Iris pigment epithelial cell (primary cell): ENCODE data around the gene ARHGEF28.
A peak's percentile ranks its signal among the peaks of the same experiment; 100 is the strongest.

ENCODE experiments used
- DNase-seq: peaks from one replicate; pipeline ENCODE4 v3.0.0-alpha.2; 2011; ENCODE audit warnings: low read depth

The ARHGEF28 gene

GRCh38 chr5:73816656-73817420, 190.8 kb downstream of the ARHGEF28 start:
- DNase-seq: peak; percentile 97

DNA sequence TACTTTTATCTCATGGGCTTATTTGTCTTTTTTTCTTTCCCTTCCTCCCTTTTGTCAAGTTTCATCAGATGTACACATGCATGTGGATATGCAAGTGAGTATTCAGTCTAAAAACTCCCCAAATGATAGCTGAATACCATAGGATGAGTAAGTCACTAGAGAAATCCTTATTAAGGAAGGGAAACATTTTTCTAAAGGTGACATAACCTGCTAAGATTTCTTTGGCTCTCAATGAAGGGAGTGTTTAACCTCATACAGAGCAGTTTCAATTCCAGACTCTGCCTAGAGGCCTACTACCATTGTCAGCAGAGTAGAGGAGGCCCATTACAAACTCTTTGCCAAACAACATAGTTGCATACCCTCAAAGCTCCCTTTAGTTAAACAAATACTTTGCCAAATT, 192.4 kb downstream of the ARHGEF28 start:
- peak; percentile 91 for DNase-seq

DNA sequence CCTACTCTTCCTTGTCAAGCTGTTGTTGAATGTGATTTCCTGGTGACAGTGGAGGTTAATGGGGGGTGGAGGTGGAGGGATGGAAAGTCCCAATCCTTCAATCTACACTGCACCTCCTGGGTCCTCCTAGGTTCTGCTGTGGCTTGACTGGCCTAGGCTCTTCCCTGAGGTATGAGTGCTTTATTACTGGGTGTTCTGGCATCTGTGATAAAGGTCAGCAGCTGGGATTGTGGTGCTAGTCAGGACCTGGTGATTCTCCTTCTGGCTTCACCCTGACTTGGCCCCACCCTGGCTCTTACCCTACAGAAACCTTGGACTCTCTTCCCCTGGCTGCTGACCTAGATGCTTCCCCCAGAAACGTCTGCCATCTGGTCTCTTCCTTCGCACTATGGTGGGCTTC, 194.3 kb downstream of the ARHGEF28 start:
- DNase-seq: peak; percentile 34

DNA sequence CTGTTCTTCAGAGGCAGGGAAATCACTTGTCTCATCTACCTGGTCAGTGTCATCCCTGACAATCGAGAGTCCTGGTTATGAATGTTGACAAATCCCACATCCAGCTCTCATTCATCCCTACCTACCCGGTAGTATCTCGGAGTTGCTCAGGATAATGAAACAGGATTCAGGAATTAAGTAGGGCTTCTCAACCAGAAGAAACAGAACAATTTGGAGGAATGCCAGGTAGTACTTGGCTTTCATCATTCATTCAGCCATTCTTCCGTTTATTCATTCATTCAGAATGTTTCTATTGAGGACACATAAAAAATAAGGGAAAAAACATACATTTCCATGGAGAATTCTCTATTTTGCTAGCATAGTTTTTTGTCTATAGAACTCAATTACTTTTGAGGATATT, 195.0 kb downstream of the ARHGEF28 start:
- peak; percentile 39 for DNase-seq

DNA sequence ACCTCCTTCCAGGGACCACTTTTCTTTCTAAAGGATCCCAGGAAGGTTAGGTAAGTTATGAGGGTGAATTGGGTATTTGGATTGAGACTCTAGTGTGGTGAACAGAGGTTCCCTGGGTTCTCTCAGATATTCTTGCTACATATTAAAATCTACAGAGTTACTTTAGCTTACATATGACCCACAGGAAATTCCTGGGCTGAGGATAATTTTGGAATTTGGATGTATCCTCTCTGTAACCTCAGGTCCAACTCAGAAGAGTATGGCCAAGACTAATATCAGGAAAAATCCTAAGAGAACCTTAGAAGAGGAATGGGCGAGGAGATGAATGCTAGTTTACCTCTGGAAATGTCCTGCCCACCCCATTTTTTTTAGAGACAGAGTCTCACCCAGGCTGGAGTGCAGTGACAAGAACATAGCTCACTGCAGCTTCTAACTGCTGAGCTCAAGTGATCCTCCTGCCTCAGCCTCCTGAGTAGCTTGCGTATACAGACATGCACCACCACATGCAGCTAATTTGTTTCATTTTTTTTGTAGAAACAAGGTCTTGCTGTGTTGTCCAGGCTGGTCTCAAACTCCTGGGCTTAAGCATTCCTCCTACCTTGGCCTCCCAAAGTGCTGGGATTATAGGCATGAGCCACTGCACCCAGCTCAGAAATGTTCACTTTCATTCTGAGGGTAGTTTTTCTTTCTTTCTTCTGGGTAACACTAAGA, 196.4 kb downstream of the ARHGEF28 start:
- DNase-seq: no peak

- DNase-seq: peak; percentile 66
Observed at GRCh38 chr5:73822989-73823339, 197.0 kb downstream of the ARHGEF28 start.

DNA sequence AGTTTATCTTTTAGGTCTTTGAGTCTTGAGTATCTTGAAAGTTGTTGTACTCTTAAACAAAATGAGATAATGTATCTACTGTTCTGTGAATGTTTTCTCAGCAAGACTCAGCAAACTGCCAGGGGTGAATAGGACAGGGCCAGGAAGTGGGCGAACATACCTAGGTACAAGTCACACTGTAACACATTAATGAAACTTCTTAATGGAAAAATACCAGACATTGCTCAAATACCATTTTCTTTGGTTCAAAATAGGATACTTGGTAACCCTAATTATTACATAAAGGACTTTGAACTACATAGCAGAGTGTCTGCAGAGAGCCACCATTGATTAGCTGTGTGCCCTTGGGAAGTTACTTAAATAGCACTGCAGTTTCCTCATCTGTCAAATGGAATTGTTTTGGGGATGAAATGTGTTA, 197.5 kb downstream of the ARHGEF28 start:
- DNase-seq: peak; percentile 91

DNA sequence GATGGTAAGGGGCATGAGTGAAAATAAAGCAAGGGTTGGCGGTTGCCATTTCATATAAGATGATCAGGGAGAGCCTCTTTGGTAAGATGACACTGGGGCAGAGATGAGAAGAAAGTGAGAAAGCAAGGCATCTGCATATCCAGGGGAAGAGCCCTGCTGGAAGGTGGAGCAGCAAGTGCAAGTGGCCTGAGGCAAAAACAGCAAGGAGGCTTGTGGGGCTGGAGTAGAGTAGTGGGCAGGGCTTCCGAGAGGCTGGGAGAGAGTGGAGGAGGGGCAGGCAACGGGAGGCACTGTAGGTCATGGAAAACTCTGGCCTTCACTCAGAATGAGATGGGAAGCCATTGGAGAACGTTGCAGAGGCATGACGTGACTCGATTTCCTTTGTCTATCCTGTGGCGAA, 199.2 kb downstream of the ARHGEF28 start:
- DNase-seq: no peak

DNA sequence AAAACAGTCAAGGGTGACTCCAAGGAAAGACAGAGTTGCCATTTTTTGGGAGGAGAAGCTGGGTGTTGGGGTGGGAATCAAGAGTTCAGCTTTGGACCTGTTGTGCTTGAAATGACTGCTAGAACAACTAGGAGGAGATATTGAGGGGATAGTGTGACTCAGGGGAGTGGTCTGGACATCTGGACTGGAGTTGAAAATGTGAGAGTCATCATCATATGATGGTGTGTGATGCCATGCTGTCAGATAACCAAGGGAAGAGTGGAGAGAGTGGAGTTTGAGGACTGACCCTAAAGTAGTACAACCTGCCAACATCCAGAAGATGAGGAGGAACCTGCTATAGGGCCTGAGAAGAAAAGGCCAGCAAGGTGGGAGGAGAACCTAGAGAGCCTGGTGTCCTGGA, 199.7 kb downstream of the ARHGEF28 start:
- DNase-seq: peak; percentile 54

GRCh38 chr5:73826301-73827105, 200.5 kb downstream of the ARHGEF28 start:
- DNase-seq: peak; percentile 98

- DNase-seq: peak; percentile 76
Observed at GRCh38 chr5:73827106-73827450, 201.1 kb downstream of the ARHGEF28 start.

DNA sequence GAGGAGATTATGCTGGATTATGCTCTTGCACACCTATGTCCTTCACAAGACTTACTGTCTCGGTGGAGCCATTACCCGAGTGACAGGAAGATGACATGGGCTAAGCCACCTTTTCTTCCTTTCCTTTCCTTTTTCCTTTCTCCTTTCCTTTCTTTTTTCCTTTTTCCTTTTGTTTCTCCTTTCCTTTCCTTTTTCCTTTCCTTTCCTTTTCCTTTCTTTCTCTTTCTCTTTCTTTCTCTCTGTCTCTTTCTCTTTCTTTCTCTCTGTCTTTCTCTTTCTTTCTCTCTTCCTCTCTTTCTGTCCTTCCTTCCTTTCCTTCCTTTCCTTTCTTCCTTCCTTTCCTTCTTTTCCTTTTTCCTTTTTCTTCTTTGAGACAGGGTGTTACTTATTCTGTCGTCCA, 202.5 kb downstream of the ARHGEF28 start:
- DNase-seq: no peak

DNA sequence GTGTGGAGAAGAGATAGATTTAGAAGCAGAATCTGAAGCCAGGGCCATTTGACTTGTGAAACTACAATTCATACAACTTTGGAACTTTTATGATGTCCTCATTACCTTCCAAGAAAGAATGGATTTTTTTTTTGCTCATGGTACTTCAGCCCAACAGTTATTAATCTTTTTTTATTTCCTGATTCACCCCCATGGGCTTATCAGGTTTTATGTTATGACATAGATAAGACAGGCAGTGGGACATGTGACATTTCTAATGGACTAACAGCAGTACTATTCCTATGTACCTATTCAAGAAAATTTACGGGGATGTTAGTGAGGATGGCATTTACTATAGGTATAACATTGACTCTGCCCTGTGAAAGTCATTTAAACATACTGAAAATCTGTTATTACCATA, 204.7 kb downstream of the ARHGEF28 start:
- no peak for DNase-seq

- DNase-seq: peak; percentile 54
Observed at GRCh38 chr5:73831066-73831465, 205.1 kb downstream of the ARHGEF28 start.

DNA sequence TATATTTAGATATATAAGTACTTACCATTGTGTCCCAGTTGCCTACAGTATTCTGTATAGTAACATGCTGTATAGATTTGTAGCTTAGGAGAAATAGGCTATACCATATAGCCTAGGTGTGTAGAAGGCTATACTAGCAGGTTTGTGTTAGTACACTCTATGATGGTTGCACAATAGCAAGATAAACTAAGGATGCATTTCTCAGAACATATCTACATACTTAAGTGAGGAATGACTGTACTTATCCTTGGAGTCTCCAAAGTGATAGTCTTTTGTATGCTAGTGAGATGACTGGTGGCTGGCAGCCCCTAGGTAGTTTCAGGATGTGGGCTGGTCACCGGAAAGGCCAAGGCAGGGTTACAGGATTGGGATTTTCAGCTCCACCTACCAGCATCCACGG, 208.7 kb downstream of the ARHGEF28 start:
- peak; percentile 44 for DNase-seq

DNA sequence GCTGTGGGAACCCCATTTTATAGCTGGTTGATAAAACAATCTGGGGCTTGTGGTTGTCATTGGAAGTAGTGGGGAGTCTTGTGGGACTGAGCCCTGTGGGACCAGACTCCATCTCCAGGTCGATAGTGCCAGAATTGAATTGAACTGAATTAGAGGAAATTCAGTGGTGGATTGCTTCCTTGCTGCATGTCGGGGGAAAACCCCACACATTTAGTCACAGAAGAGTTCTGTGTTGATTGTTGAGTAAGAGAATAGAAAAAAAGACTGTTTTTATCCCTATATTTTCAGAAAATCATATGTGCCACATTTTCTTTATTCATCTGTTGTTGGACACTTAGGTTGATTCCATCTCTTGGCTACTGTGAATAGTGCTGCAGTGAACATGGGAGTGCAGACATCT, 209.7 kb downstream of the ARHGEF28 start:
- DNase-seq: no peak

GRCh38 chr5:73836607-73837006, 210.6 kb downstream of the ARHGEF28 start:
- DNase-seq: no peak

DNA sequence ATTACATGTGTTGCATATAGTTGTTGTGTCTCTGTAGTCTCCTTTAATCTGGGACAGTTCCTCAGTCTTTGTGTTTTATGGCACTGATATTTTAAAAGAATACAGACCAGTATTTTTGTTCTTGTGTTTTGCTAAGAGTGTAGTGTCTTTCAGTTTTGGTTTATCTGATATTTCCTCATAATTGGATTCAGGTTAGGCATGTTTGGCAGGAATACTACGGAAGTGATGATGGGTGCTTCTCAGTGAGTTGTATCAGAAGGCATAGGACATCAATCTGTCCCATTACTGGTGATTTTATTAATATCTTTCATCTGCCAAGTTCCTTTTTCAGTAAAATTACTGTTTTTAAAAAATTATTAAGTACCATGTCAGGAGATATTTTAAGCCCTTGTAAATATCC, 212.9 kb downstream of the ARHGEF28 start:
- no peak for DNase-seq

GRCh38 chr5:73841641-73842040, 215.6 kb downstream of the ARHGEF28 start:
- DNase-seq: no peak

- DNase-seq: no peak
Observed at GRCh38 chr5:73844165-73844564, 218.2 kb downstream of the ARHGEF28 start.

- DNase-seq: no peak
Observed at GRCh38 chr5:73851471-73852181, 225.6 kb downstream of the ARHGEF28 start.

GRCh38 chr5:73853091-73853490, 227.1 kb downstream of the ARHGEF28 start:
- DNase-seq: peak; percentile 70
